Loucy (cell line): ENCODE data around the gene RHOT2.

ENCODE experiments used
- CTCF ChIP-seq: fragments of 200-600 bp; sonication (generic); conservative IDR thresholded peaks from 2 replicates; pipeline ENCODE4 v1.5.1; 2014; ENCODE audit warnings: mild to moderate bottlenecking, antibody characterized with exemption, low read length
- EZH2phosphoT487 ChIP-seq: fragments of 200-600 bp; IDR thresholded peaks from 2 replicates; pipeline ENCODE4 v1.6.1; 2018; ENCODE audit warnings: antibody characterized with exemption, mild to moderate bottlenecking, moderate library complexity, borderline replicate concordance

DNA sequence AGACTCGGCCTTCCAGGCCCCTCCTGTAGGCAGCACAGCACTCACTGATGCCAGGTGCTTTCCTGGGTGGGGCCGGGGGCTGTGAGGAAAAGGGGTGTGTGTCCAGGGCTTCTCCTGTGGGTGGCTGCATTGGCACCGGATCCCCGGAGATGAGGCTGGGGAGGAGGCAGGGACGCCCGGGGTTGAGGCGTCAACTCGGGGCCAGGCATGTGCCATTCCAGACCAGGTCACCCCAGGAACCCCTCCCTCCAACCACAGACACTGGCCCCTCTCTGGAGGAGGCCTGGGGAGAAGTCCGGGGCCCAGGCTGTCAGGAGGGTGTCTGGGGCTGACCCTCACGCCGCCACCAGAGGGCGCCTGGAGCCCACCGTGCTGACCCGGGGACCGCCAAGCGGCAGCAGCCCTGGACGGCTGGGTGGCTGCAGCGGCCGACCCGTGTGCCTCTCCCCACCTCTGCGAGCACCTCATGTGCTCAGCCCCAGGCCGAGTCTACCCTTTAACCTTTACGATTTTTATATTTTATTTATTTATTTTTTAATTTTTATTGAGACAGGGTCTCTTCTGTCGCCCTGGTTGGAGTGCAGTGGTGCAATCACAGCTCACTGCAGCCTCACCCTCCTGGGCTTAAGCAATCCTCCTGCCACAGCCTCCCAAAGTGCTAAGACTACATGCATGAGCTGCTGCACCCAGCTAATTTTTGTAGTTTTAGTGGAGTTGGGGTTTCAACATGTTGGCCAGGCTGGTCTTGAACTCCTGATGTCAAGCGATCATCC is 43.8 kb downstream of the RHOT2 start:
- TF ChIP-seq CTCF = peak; percentile 55
- no peak for TF ChIP-seq EZH2phosphoT487
